ENCODE data around the gene PDE6B.

GRCh38 chr4:587671-588350 is 37.6 kb upstream of the PDE6B start:
- TF ChIP-seq REST (IDR thresholded peaks at IDR 0.05; ENCODE audit: insufficient read depth in 1 of 2, low read depth in 2 of 2, low read length in 2 of 2) (no peak), TAF1 (IDR thresholded peaks at IDR 0.05; ENCODE audit: borderline replicate concordance, insufficient read depth, low read length) (no peak), POLR2AphosphoS5 (IDR thresholded peaks at IDR 0.05; ENCODE audit: low read depth, low read length) (no peak)
